Measurements from ENCODE around the gene HNRNPA2B1.
"Not testable (repeated sequence)": the region's sequence is repeated elsewhere in the genome, so short reads cannot be mapped to it uniquely, and the experiment has no call there.

Gene HNRNPA2B1

DNA sequence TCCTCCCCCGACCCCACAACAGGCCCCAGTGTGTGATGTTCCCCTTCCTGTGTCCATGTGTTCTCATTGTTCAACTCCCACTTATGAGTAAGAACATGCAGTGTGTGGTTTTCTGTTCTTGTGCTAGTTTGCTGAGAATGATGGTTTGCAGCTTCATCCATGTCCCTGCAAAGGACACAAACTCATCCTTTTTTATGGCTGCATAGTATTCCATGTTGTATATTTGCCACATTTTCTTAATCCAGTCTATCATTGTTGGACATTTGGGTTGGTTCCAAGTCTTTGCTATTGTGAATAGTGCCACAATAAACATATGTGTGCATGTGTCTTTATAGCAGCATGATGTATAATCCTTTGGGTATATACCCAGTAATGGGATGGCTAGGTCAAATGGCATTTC lies 36.7 kb downstream of the HNRNPA2B1 start:
- not testable (repeated sequence) for DNase-seq

DNA sequence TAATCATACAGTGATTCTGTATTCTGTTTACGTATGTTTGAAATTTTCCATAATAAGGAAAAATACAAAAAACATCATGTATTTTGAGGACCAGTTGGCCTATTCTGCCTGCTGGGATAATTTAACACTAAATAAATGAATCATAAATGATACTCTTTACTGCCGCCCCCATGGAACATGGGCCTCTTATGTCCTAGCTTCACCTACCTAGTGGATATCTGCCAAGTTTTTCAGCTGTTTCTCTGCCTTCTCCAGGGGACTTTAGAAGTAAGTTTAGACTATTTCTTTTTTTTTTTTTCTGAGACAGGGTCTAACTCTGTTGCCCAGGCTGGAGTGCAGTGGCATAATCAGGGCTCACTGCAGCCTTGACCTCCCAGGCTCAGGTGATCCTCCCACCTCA lies 38.1 kb downstream of the HNRNPA2B1 start:
- no peak for DNase-seq

DNA sequence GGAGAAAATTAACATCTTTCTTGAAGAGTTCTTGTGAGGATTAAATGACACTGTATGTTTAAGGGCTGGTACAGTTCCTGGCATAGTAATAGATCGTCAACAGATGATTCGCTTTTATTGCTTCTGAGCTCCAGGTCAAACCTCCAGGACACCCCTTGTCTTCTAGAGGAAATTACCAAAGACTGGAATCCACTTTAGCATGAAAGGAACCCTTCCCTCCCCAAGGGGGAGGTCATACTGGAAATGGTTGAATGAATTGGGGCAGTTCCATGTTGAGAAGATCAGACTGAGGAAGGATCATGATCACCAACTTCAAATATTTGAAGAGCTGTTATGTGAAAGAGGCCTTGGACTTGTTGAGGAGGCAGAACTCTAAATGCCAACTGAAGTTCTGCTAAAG lies 39.6 kb downstream of the HNRNPA2B1 start:
- DNase-seq: no peak

DNA sequence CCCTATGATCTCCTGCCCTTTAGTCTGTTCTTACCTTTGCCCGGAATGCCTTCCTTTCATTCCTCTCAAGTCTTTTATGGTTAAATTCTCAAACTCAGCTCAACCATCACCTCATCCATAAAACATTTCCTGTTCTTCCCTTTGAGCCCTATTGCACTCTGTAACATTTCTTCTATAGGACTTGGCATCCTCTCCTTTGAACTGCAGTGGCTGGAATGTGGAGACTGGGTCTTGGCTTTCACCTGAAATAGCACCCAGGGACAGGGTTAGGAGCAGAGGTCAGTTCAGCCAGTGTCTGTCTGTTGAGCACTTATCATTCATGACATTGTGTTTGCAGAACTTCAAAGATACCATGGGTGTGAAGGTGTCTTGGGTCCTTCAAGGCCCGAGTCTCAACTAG lies 41.3 kb downstream of the HNRNPA2B1 start:
- no peak for DNase-seq

DNA sequence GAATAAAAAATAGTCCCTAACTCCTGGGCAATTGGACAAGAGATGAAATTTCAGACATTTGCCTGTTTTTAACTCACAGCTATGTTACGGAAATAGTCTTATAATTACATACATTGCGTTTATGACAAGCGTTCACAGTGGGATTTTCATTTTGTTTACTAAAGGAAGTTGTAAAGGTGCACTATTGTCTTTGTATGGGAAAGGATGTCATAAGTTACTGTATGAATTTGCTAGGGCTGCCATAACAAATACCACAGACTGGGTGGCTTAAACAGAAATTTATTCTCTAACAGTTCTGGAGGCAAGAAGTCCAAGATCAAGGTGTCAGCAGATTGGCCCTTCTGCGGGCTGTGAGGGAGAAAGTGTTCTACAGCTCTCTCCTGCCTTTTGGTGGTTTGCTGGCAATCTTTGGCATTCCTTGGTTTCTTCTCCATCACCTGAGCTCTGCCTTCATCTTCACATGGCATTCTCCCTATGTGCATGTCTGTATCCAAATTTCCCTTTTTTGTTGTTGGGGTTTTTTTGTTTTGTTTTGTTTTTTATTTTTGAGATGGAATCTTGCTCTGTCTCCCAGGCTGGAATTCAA lies 42.9 kb downstream of the HNRNPA2B1 start:
- DNase-seq: no peak

DNA sequence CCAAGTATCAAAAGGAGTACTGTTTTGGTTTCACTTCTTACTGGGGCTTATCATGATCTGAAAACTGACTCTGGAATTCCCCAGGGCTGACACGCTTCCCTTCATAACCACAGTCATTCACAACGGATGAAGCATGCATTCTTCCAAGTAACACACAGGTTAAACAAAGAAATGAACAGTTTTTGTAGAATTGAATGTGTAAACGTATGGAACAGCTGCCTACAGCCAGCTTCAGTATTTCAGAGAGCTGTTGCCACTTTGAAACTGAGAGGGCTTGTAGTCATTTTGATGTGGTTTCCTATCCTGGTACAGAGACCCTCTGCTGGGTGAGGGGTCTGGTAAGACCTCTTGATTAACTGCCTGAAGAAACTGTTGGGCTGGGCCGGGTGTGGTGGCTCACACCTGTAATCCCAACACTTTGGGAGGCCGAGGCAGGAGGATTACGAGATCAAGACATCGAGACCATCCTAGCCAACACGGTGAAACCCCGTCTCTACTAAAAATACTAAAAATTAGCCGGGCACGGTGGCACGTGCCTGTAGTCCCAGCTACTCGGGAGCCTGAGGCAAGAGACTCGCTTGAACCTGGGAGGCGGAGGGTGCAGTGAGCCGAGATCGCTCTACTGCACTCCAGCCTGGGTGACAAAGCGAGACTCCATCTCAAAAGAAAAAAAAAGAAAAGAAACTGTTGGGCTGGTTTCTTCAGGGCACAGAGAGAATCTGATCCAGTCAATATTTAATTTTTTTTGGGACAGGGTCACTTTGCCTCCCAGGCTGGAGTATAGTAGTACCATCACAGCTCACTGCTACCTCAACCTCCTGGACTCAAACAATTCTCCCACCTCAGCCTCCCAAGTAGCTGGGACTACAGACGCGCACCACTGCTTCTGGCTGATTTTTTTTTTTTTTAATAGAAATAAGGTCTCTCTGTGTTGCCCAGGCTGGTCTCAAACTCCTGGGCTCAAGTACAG lies 43.8 kb downstream of the HNRNPA2B1 start:
- peak; percentile 85 for DNase-seq

DNA sequence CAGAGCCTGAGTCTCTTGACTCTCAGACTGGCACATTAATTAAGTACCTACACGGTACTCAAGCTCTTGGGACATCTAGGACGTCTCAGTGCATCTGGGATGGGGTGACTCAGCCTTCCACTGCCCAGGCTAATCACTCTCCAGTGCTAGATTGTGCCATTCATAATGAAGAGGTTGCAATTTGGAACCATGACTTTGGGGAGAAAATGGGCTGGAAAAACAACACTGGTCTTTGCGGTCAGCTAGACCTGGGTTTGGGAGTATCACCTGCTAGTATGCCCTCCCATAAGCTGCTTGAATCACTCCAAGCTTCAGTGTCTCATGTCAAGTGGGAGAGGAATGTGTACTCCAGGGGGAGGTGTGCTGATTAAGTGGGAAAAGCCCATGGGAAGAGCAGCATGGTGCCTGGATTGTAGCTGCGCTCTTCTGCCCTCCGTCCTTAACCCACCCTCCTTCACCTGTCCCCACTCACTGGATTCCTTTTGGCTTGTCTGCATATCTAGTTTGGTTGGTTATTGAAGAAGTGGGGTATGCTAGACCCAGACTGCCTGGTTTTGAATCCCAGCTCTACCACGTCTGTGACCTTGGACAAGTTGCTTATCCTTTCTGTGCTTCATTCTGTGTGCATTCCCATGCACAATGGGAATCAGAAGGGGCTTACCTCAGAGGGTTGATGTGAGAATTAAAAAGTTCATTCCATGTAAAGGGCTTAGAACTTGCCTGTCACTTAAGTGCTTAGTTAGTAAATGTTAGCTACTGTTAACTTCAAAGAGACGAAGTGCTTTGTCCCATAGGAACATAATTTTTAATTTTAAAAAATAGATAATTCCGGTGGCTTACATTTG lies 44.8 kb downstream of the HNRNPA2B1 start:
- DNase-seq: no peak

DNA sequence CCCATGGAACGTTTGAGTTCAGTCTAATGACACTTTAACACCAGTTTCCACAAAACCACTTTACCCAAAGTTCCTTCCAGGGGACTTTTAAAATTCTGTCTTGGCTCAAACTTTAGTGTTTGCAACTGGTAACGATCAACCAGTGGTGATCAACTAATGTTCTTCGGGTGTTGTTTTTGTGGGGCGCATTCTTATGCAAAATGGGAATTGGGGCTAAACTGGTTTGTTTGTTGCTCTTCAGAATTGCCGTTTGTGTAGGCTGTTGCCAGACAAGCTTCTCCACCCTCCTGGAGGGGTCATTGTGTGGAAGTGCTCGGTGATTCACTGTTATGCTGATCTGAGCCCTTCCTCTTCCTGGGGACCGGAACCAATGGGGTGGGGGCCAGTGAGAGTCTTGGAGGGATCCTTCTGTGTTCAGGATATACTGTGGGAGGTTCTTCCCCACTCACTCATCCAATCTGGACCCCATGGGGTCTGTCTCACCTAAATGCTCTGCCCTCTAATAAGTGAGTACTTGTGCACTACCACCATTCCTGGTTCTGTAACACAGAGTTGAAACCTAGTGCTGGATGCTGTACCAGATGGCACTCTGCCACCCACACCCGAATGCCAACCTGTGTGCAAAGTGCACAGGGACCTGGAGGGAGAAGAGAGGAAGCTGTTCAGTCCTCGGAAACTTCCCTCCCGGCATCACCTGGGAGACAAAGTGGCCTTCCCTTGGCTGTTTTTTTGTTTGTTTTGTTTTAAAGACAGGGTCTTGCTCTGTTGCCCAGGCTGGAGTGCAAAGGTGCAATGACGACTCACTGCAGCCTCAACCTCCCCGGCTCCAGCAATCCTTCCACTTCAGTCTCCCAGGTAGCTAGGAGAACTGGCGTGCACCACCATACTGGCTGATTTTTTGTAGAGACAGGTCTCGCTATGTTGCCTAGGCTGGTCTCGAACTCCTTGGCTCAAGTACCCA lies 46.4 kb downstream of the HNRNPA2B1 start:
- no peak for DNase-seq

DNA sequence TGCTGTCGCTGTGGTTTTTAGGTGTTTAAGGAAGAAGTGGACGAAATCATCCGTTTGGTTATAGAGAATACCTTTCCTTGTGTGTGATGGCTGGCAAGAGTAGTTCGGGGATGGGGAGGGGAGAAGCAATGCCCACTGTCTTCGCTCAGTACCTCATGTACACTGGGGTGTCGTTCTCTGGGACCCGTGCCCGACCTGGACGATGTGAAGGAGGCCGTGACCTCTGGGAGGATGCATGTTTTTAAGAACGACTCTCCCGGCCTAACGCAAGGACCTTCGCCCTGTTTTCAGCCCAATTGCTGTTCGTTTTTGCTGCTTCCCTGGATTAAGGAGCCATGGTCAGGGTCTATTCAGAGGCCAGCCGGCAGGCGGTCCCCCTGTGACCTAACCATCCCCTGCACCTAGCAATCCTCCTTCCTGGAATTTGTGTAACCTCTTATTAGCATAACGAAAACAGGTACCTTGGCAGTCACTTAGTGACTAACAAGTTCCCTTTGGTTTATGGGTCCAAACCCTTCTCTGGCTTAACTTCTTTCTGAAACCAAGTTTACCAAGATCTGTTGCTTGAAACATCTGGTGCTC lies 47.2 kb downstream of the HNRNPA2B1 start:
- no peak for DNase-seq

DNA sequence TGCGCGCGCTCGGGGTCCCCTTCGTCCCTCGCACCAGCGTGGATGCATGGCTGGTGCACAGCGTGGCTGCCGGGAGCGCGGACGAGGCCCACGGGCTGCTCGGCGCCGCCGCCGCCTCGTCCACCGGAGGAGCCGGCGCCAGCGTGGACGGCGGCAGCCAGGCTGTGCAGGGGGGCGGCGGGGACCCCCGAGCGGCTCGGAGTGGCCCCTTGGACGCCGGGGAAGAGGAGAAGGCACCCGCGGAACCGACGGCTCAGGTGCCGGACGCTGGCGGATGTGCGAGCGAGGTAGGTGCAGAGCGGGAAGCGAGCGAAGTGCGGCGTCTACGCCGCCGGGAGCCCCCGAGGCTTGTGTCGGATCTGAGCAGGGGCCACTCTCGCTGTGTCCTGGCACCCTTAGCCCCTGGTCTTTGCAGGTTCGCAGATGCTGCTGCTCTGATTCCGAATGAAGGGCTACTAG lies 47.7 kb downstream of the HNRNPA2B1 start:
- DNase-seq: not testable (repeated sequence)

DNA sequence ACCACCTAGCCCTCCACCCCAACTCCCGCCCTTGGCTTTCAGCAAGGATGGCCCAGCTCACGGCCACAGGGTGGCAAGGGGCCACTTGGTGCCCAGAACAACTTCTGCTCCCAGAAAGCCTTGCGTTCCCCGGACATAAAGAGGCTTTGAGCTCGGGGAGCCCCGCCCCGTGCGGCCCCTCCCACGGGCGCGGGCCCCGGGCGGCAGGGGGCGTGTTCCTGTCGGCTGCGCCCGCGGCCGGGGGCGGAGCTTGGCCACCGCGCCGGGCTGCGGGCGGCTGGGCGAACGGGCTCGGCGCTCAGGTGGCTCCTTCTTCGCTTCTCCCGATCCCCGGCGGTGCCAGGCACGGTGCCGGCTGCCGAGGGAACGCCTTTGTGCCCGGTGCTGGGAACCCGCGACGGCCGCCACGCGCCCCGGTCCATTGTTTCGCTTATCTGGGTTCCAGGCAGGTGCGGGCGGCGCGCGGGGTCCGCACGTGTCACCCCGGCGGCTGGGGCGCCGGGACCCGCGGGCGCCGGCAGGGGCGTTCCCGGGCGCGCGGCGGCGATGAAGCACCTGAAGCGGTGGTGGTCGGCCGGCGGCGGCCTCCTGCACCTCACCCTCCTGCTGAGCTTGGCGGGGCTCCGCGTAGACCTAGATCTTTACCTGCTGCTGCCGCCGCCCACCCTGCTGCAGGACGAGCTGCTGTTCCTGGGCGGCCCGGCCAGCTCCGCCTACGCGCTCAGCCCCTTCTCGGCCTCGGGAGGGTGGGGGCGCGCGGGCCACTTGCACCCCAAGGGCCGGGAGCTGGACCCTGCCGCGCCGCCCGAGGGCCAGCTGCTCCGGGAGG lies 48.4 kb downstream of the HNRNPA2B1 start, which contains the start of gene NFE2L3:
NFE2L3 (plus strand) TSS at position 246 of the 829 bp plus-strand sequence; CDS start at position 547, 301 bp downstream.
- DNase-seq: peak; percentile 44

DNA sequence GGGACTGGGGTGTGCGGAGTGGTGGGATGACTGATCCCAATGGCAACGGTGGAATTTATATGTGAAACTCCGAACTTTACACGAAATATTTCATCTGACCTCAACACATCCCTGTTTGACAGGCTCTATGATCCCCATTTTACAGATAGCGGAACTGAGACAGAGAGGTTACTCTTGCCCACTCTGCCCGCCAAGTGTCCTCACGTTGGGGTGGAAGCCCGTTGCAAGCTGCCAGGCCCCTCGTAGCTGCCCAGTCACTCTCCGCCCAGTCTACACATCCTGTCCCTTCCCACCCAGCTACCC lies 48.9 kb downstream of the HNRNPA2B1 start:
- no peak for DNase-seq

DNA sequence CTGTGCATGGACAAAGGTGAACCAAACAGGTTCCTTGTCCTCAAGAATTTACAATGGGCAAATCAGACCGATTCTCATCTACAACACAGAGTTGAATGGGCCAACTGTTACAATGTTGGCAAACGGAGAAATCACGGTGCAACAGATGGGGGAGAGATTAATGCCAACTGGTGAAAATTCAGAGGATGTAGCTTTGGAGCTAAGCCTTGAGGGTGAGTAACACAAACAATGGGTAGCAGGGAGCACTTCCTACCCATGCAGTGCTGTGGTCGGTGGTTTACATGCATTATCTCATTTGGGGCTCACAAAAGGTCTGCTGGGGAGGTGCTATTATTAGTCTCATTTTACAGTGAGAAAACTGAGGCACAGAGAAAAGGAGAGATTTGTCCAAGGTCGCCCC lies 49.5 kb downstream of the HNRNPA2B1 start:
- no peak for DNase-seq

DNA sequence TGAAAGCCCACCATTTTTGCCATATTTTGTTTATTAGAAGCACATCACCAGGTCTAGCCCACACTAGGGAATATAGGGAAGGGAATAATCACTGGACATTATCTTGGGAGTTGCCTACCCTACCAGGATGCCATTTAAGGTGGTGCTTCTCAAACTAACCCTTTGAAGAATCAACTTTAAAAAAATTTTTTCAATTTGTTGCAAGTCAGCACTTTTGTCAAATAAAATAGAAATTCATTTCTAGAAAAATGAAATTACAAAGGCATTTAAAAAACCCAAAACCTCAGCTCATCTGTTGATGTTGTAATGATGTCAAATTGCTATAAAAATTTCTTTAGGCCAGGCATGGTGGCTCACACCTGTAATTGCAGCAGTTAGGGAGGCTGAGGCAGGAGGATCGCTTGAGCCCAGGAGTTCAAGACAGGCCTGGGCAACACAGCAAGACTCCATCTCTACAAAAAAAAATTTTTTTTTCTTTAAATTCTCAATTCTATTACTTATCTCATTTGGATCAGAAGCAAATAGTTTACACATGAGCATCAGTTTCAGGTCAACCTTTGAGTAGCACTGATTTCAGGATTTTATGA lies 51.1 kb downstream of the HNRNPA2B1 start:
- DNase-seq: no peak

DNA sequence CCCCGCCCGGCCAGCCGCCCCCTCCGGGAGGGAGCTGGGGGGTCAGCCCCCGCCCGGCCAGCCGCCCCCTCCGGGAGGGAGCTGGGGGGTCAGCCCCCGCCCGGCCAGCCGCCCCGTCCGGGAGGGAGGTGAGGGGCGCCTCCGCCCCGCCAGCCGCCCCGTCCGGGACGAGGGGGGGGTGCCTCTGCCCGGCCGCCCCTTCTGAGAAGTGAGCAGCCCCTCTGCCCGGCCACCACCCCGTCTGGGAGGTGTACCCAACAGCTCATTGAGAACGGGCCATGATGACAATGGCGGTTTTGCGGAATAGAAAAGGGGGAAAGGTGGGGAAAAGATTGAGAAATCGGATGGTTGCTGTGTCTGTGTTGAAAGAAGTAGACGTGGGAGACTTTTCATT lies 52.2 kb downstream of the HNRNPA2B1 start:
- not testable (repeated sequence) for DNase-seq

DNA sequence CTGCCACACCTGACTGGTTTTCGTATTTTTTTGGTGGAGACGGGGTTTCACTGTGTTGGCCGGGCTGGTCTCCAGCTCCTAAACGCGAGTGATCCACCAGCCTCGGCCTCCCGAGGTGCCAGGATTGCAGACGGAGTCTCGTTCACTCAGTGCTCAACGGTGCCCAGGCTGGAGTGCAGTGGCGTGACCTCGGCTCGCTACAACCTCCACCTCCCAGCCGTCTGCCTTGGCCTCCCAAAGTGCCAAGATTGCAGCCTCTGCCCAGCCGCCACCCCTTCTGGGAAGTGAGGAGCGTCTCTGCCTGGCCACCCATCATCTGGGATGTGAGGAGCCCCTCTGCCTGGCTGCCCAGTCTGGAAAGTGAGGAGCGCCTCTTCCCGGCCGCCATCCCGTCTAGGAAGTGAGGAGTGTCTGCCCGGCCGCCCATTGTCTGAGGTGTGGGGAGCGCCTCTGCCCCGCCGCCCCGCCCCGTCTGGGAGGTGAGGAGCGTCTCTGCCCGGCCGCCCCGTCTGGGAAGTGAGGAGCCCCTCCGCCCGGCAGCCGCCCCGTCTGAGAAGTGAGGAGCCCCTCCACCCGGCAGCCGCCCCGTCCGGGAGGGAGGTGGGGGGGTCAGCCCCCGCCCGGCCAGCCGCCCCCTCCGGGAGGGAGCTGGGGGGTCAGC lies 52.8 kb downstream of the HNRNPA2B1 start:
- DNase-seq: not testable (repeated sequence)

DNA sequence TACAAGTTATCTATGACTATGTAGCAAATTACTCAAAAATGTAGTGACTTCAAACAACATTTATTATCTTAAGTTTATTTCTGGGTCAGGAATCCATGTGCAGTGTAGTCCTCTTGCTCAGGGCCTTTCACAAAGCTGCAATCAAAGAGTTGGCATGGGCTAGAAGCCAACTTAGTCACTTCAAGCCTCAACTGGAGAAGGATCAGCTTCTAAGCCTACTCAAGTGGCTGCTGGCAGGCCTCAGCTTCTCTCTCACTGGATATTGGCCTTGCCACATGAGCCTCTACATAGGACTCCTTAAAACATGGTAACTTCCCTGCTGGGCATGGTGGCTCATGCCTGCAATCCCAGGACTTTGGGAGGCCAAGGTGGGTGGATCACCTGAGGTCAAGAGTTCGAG lies 53.5 kb downstream of the HNRNPA2B1 start:
- no peak for DNase-seq

DNA sequence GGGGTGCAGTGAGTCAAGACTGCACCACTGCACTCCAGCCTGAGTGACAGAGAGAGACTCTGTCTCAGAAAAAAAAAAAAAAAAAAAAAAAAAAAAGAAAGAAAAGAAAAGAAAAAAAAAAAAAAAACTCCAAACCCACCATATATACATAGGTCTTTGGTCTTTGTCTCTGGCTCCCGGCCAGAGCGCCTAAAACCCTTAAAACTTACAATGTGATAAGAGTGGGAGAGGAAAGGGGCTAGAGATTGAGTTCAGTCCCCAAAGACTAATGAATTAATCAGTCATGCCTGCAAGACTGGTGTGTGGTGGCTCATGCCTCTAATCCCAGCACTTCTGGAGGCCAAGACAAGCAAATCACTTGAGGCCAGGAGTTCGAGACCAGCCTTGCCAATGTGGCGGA lies 55.3 kb downstream of the HNRNPA2B1 start:
- DNase-seq: no peak
